ENCODE measurements around the gene ERC1. TPM values are rescaled to one million over a fixed set of nuclear protein-coding genes. Genes with fewer than 3 reads are reported as not detected.

ERC1 gene
- 7.5 and 12.9 TPM in 2 replicates for total RNA-seq

GRCh38 chr12:990661-991349 lies at the start of gene ERC1:
Gene ERC1, plus strand, starts transcription at chr12:991223. Its CDS starts 36,681 bp downstream, at chr12:1027904.

GRCh38 chr12:949453-950191 lies 41.4 kb upstream of the ERC1 start, which contains the start of gene RAD52:
Gene RAD52, minus strand, starts transcription at chr12:949694. Its CDS starts 16,636 bp downstream, at chr12:933058.

Other genes with a start within 250 kb of the ERC1 start
- 36.6 and 56.4 TPM in 2 replicates for gene WNK1, start 238.6 kb upstream of the ERC1 start, total RNA-seq
- gene RAD52, start 41.5 kb upstream of the ERC1 start, total RNA-seq, result 9.8 and 10.5 TPM in 2 replicates